ENCODE results near the gene TMEM150B.
"Not testable (repeated sequence)": the region's sequence is repeated elsewhere in the genome, so short reads cannot be mapped to it uniquely, and the experiment has no call there.

TMEM150B gene

DNA sequence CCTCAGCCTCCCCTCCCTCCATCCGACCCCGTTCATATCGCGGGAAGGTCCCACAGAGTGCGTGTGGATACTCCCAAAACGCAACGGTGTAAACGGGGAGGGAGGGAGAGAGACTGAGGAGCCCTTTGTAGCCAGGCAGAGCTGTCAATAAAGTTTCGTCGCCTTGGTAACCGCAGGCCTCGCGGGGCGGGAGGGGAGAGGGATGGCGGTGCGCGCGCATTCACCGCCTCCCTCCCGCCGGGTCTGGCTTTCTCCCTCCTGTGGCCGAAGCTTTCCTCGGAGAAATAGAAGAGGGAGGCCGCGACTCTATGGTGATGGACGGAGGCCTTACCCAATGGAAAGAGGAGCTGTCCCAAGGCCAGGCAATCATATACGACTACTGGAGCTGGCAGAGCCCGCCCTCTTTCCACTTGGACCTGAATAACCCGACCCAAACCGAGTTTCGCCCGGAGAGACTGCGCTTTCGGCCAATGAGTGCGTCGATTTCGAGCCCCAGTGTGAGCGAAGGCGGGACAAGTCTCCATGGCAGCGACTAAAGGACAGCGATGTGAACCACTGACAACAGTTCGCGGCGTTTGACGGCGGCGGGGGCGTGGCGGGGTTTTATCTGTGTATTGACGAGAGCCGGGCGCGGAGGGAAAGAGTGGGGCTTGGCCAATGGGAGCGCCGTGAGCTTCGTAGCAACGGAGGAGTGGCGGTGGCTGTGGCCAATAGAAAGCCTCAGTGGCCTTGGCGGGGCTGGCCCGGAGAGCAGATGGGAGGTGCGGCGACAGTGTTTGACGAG, 14.2 kb upstream of the TMEM150B start, which contains the start of gene KMT5C:
Gene KMT5C (plus strand): TSS at position 772 of the 784 bp plus-strand sequence. CDS start 2,061 bp downstream, outside the sequence.
- DNase-seq (ENCODE audit: low read depth) = peak; percentile 100

DNA sequence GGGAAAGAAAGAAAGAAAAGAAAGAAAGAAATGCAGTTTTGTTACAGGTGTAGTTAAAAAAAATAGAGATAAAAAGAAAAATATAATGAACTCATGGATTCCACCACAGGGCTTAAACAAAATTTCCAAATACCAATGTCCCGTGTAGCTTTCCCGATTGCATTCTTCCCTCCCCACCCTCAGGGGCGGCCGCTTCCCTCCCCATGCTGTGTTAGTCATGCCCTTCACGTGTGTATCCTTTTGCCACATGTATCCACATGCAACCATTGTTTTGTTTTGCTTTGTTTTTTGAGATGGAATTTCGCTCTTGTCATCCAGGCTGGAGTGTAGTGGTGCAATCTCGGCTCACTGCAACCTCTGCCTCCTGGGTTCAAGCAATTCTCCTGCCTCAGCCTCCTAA, 11.0 kb upstream of the TMEM150B start:
- no peak for DNase-seq (ENCODE audit: low read depth)

DNA sequence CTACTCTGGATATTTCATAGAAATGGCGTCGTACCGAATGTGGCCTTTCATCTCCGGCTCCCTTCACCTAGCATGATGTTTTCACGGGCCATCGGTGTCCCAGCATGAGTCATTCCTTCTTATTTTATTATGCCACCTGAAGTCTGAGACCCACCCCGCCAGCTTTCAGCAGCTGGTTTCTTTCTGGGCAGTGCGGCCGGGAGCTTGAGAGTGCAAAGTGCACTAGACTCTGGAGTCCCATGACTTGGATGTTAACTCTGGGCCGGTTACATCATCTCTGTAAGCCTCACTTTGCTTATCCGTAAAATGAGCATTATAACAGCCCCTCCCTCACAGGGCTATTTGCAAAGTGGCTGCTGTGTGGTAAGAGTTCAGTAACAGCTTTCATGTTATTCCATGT, 8.7 kb upstream of the TMEM150B start:
- DNase-seq (ENCODE audit: low read depth) = no peak

DNA sequence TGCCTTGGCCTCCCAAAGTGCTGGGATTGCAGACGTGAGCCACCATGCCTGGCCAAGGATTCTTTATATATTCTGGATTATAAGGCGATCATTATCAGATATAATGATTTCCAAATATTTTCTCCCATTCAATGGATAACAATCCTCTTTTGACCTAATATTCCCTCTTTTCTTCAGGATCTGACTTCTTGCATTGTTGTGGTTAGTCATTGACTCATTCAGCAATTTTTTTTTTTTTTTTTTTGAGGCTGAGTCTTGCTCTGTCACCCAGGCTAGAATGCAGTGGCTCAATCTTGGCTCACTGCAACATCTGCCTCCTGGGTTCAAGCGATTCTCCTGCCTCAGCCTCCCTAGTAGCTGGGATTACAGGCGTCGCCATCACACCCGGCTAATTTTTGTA, 4.7 kb upstream of the TMEM150B start:
- DNase-seq (ENCODE audit: low read depth) = not testable (repeated sequence)

DNA sequence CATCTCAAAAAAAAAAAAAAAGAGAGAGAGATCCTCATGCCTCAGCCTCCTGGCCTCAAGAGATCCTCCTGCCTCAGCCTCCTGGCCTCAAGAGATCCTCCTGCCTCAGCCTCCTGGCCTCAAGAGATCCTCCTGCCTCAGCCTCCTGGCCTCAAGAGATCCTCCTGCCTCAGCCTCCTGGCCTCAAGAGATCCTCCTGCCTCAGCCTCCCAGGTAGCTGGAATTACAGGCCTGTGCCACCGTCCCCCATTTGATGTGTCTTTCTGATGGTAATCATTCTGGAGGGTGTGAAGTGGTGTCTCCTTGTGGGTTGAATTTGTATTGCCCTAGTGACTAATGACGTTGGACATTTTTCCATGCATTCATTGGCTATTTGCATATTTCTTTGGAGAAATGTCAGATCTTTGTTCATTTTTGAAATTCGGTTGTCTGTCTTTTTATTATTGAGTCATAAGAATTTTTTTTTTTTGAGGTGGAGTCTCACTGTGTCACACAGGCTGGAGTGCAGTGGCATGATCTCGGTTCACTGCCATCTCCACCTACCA, 3.7 kb upstream of the TMEM150B start:
- DNase-seq (ENCODE audit: low read depth) = not testable (repeated sequence)

DNA sequence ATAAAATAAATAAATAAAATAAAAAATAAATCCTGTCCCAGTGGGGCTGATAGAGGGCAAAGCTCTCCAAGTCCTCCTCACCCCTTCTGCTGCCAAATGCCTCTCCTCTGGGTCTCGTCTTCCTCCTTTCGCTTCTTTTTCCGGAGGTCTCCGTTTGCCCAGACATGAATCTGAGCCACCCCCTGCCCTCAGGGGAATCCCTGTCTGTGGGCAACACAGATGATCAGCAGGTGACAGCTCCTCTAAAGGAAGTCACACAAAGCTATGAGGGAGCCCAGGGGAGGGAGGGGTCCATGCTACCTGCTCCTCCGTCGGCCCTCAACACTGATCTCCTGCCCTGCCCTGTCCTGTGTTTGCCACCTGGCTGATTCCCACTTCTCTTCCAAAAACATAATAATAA, 479 bp downstream of the TMEM150B start:
- no peak for DNase-seq (ENCODE audit: low read depth)

DNA sequence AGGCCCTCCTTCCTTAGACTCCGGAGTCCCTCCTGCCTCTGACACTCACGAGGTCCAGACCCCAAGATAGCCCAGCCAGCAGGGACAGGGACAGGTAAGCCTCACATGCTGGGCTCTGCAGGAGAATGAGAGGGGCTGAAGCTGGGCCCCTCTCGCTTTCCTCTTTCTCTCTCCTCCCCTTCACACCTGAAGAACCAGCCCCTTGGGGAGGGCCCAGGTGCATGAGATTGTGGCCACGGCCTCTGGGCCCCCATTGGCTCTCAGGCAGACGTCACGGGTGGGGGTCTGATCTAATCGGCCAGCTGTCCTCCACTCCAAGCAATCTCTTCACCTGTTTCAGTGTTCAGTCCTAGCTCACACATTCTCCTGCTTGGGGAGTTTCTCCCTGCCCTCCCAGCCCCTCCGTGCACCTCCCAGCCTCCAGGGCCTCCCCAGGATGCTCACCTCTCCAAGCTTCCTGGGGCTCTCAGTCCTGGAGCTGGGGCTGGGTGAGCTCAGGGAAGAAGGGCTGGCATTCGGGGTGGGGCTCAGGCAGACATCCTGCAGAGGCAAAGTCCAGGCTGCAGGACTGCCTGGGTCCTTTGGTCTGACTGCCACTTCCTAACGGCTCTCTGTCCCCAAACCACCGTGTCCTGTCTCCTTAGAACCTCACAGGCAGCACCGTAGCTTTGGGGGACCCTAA, 2.8 kb downstream of the TMEM150B start:
- DNase-seq (ENCODE audit: low read depth) = no peak

DNA sequence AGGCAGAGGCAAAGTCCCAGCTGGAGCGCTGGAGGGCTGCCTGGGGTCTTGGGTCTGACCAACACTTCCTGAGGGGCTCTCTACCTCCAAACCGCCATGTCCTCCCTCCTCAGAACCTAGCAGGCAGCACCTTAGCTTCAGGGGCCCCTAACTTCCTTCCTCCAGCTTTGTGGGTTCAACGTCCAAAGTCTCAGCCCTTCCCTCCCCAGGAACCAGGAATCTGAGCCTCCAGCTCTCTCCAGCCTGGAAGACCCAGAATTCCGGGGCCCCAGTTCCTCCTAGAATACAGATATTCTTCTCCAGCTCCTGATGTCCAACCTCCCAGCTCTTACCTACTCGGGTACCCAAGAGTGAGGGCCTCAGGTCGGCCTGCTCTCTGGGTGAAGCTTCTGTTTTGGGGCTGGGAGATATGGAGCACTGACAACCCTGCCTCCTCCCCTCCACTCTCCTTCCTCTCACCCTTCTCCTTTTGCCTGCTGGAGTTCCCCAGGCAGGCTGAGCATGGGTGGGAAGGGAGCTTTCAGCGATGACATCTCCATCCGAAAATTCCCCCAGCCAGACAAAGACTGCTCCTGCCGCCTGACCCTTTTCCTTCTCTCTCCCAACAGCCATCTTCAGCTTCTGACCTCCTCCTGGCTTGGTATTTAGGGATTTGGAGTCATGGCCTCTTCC, 3.5 kb downstream of the TMEM150B start:
- DNase-seq (ENCODE audit: low read depth) = no peak

DNA sequence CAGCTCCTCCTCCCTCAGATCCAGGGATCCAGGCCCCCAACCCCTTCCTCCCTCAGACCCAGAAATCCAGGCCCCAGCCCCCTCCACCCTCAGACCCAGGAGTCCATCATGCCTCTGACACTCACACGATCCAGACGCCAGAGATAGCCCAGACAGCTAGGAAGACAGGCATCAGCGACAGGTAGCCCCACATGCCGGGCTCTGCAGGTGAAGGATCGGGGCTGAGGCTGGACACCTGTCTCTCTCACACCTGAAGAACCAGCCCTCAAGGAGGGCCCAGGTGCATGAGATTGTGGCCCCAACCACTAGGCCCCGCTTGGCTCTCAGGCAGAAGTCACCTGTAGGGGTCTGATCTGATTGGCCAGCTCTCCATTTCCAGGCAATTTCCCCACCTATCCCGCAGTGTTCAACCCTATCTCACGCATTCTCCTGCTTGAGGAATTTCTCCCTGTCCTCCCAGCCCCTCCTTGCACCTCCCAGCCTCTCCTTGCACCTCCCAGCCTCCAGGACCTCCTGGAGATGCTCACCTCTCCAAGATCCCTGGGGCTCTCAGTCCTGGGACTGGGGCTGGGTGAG, 4.2 kb downstream of the TMEM150B start:
- DNase-seq (ENCODE audit: low read depth) = no peak

DNA sequence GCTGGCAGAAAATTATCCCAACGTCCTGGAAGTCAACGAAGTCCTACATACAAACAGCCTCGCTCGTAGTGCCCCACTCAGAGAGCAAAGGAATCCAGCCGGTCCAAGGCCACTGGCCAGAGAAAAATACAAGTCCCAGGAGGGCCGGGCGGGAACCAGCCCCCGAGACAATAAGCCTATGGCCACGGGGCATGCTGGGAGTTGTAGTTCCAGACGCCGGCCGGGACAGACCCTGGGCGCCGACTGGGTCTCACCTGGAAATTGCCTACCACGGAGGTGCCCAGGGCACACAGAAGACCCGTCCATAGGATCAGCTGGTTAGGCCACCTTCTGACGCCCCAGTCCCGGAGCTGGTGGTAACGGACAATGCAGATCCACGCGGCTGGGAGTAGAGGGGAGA, 5.4 kb downstream of the TMEM150B start:
- DNase-seq (ENCODE audit: low read depth) = no peak

DNA sequence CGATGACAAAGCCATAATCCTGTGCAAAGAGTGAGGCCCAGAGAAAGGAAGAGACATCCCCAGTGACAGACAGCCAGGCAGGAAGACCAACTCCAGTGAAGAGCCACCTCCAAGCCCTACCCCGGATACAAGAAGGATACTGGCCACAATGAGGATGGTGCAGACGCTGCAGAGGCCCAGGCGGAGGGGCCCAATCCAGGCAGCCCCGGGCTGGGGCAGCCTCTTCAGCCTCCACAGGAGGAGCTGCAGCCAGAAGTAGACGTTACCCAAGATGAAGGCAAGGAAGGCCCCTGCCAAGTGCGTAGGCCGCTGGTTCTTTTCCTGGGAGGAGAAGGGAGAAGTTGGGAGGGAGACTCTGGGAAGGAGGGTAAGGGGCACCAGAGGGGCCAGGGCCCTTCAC, 8.5 kb downstream of the TMEM150B start:
- DNase-seq (ENCODE audit: low read depth) = no peak

DNA sequence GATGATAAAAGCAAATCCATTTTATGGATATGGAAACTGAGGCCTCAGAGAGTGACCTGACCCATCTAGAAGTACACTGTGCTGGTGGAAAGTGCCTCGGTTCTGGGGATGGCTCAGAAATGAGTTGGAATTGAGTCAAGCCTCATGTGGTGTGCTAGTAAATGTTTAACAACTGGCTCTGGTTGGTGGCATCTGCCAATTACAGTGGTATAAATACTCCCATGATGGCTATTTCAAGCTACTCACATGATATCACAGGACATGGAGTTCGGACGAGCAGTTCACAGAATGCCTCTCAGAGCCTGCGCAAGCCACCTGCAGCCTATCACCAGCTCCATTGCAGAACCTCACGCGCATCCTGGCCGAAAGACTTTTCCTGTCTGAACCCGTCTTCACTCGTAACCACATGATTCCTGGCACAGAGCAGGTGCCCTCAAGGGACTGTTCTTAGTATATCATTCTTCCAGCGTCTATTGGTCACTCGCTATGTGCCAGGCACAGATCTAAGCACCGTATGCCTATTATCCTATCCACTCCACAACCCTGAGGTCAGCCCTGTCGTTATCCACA, 9.1 kb downstream of the TMEM150B start:
- no peak for DNase-seq (ENCODE audit: low read depth)

DNA sequence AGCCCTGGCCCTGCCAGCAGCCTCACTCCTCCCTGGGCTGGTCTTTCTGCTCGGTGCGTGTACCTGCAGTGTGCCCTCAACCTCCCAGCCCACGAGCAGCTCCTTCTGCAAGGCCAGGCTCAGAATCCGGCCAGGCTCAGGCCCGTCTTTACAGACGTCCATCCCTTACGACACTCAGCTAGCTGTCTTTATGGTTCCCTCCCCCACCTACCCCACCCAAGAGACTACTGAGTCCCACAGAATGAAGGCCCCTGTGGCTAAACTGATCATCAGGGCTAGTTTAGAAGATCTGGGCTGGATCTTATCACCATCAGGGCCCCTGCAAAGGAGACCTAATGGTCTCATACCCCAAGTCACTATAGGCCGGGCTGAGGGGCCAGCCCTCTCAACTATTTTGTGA, 10.7 kb downstream of the TMEM150B start:
- DNase-seq (ENCODE audit: low read depth) = no peak

DNA sequence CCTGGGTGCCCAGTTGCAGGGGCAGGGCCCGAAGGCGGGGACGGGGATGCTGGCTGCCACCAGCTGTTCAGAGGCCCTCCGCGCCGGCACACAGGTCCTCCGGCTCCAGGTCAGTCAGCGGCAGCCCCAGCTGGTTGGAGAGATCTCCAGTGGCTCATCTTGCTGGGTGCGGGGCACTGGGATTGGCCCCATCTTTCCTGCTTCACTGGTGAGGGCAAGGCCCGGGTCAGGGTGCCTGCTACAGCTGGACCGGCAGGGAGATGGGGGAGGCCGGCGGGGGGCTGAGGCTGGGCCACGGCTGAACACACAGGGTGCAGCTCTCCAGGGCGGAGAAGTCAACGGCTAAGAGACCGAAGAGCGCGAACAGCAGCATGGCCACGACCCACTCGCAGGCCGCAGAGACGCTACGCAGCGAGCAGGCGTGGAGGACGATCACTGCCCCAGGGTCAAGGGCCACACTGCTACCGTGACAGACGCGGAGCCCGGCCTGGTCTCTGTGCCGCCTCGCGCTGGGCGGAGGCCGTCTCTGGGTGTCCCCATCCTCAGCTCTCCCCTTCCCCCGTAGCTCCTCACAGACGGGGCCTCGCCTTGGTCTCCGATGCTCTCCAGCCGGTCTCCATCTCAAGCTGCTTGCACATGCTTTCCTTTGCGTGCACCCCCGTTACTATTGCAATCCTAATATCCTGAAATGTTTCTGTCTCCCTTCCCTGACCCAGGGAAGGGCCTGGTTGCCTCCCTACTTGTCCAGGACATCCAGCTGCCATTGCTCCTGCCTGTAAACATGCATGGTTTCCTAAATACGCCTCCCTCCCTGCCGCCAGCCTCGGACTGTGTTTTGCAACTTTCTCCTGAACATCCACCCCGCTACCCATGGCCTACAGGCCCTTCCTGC, 12.3 kb downstream of the TMEM150B start:
- no peak for DNase-seq (ENCODE audit: low read depth)

DNA sequence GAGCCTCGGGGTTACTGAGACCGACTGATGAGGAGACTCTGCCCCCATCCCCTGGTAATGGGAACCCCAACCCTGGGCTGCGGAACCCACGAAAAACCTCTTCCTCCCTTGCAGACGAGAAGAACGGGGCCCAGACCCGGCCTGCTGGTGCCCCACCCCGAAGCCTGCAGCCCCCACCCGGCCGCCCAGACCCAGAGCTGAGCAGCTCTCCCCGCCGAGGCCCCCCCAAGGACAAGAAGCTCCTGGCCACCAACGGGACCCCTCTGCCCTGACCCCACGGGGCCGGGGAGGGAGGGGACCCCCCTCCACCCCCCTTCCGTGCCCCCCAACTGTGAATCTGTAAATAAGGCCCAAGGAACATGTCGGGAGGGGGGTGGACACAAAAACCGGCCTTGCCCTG, 13.3 kb downstream of the TMEM150B start:
- DNase-seq (ENCODE audit: low read depth) = no peak

DNA sequence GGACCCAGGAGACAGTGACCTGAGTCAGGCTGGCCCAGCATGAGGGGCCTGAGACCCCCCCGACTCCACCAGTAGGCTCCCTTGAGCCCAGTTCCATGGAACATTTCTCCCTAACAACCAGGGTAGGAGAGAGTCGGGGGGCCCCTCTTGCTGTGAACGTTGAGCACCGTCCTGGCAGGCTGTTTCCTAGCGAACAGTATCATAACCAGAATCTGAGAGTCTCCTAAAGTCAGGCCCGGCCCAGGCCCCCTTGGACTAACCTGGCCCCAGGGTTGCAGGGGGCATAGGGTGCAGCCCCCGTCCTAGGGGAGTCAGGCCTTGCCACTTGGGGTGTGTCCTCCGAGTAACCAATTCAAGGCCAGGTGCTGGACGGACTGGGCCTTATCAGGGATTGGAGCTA, 13.7 kb downstream of the TMEM150B start:
- DNase-seq (ENCODE audit: low read depth) = no peak

DNA sequence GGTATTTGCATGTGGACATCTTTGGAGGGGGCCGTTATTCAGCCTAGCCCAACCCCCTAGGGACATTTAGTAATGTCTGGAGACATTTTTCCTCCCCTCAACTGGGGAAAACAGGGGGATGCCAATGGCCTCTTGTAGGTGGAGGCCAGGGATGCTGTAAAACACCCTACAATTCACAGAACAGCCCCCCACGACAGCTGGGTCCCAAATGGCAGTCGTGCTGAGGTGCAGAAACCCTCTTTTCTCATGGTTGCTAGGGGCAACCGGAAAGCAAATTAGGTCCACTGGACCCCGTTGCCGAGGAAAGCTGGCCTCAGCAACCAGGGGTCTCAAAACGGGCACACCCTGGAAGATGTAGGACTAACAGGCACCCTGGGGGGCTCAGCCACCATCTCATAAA, 14.6 kb downstream of the TMEM150B start:
- no peak for DNase-seq (ENCODE audit: low read depth)

DNA sequence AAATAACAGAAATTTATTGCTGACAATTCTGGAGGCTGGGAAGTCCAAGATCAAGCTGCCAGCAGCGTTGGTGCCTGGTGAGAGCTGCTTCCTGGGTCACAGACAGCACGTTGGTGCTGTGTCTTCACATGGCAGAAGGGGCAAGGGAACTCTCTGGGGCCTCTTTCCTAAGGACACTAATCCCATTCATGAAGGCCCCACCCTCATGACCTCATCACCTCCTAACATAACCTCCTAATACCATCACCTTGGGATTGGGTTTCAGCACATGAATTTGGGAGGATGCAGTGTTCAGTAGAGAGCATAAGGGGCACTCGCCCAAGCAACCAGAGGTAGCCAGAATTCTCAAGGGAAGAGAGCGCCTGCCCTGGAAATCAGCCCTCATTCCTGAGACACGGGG, 15.7 kb downstream of the TMEM150B start:
- no peak for DNase-seq (ENCODE audit: low read depth)

DNA sequence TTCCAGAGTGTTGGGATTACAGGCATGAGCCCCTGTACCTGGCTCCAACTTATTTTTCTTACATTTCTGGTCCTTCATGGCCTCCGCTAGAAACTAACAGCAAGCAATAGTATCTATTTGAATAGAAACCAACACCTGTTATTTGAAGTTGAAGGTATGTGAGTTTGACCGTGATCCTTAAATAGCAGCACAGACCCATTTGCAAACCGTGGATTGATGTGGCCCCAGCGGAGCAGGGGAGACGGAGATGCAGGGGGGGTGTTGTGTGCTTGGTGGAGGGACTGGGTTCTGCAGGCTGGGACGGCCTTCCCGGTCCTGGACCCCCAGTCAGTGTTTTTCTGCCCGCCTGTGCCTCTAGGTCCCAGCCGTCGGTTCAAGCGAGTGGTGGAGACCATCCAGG, 16.9 kb downstream of the TMEM150B start:
- DNase-seq (ENCODE audit: low read depth) = no peak

DNA sequence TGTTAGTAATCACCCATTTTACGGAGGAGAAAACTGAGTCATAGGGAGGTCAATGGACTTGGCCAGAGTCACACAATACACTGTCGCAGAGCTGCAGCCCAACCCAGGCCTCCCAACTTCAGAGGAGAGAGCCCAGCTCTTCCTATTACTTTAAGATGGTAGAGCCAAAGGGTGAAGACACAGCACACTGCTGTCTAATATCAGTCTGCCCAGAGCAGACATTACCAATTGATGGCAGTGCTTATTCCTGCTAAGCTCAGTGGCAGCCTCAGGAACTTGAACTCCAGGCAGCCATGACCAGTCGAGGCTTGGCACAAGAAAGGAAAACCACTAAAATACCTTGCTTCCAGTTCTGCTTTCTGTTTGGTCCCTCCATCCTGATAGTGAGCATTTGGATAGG, 18.4 kb downstream of the TMEM150B start:
- DNase-seq (ENCODE audit: low read depth) = no peak

DNA sequence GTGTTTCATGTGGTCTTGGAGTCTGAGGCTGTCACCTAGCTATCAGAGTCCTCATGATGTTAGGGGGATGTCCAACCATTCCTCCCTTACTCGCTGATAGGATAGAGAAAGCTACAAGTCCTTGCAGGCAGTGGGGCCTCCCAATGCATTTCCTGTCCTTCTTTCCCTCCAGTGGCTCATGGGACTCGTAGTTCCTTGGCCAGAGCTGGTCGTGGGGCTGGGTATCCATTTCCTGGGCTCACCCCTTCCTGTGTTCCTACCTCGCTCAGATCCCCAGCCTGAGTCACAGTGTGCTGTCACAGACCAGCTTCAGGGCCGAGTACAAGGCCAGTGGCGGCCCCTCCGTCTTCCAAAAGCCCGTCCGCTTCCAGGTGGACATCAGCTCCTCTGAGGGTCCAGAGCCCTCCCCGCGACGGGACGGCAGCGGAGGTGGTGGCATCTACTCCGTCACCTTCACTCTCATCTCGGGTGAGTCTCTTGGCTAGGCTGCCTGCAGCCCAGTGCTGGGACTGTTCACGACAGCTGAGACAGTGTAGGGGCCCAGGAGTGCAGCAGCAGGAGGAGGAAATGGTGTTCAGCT, 19.1 kb downstream of the TMEM150B start:
- no peak for DNase-seq (ENCODE audit: low read depth)

All from activated T-cell treated with anti-CD3 and anti-CD28 coated beads for 24 hours (primary cell).